A673 (cell line): ENCODE data around the gene FCF1.

ENCODE experiments used
- EZH2 ChIP-seq: fragments of 200-600 bp; sonication (generic); IDR thresholded peaks from 2 replicates; pipeline ENCODE4 v1.6.1; 2017; ENCODE audit warnings: borderline replicate concordance, low read depth, mild to moderate bottlenecking, mixed read lengths, antibody characterized with exemption, low read length; ENCODE audit not compliant: poor library complexity, severe bottlenecking
- TF ChIP-seq, protein P1 (sequence below): fragments of 300-800, 200-600 bp; sonication (generic); conservative IDR thresholded peaks from 2 replicates; pipeline ENCODE4 v1.5.1; 2017; ENCODE audit warnings: low read depth, mild to moderate bottlenecking, antibody characterized with exemption, low read length, moderate library complexity, mixed read lengths

DNA sequence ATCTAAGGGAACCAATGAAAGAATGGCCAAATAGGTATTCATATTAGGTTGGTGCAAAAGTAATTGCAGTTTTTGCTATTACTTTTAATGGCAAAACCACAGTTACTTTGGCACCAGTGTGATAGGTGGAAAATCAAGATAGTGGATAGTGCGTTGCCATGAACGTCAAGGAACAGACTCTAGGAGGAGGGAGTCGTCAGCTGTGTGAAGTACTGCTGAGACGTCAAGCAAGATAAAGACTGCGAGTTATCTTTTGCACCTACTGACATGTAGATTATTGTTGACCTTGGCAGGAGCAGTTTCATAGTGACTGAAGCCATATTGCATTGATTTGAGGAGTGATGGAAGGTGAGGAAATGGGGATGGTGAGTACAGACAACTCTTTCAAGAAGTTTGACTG lies 58.5 kb downstream of the FCF1 start:
- TF ChIP-seq, protein P1, sequence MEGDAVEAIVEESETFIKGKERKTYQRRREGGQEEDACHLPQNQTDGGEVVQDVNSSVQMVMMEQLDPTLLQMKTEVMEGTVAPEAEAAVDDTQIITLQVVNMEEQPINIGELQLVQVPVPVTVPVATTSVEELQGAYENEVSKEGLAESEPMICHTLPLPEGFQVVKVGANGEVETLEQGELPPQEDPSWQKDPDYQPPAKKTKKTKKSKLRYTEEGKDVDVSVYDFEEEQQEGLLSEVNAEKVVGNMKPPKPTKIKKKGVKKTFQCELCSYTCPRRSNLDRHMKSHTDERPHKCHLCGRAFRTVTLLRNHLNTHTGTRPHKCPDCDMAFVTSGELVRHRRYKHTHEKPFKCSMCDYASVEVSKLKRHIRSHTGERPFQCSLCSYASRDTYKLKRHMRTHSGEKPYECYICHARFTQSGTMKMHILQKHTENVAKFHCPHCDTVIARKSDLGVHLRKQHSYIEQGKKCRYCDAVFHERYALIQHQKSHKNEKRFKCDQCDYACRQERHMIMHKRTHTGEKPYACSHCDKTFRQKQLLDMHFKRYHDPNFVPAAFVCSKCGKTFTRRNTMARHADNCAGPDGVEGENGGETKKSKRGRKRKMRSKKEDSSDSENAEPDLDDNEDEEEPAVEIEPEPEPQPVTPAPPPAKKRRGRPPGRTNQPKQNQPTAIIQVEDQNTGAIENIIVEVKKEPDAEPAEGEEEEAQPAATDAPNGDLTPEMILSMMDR, result no peak
- no peak for TF ChIP-seq EZH2
